HG03039 (cell line): Measurements from ENCODE around the gene ACACB.

ENCODE experiments used
- ATAC-seq: cut with Tn5 transposase; IDR thresholded peaks from one replicate; pipeline ENCODE4 v1.9.1; 2021; ENCODE audit warnings: mild to moderate bottlenecking, moderate library complexity; ENCODE audit not compliant: unreplicated experiment

The ACACB gene

DNA sequence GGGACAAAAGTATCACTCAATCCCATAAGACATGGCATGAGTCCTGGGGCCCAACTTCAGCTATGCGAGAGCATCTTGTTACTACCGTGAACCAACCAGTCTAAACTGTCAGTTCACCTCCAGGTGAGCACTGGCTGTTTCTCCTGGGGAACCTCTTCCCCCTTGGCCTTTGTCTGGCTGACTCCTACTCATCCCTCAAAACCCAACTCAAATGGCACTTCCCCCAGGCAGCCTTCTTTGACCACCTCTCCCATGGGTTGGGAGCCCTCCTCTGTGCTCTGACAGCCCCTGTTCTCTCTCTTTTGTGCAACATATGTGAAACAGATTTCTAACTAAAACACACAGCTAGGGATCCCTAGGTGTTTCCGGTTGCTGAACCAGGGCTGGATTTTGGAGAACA, 155.0 kb downstream of the ACACB start:
- ATAC-seq: no peak

GRCh38 chr12:109273354-109273753, 157.0 kb downstream of the ACACB start:
- ATAC-seq: no peak

GRCh38 chr12:109274381-109274780, 158.0 kb downstream of the ACACB start:
- ATAC-seq: no peak

DNA sequence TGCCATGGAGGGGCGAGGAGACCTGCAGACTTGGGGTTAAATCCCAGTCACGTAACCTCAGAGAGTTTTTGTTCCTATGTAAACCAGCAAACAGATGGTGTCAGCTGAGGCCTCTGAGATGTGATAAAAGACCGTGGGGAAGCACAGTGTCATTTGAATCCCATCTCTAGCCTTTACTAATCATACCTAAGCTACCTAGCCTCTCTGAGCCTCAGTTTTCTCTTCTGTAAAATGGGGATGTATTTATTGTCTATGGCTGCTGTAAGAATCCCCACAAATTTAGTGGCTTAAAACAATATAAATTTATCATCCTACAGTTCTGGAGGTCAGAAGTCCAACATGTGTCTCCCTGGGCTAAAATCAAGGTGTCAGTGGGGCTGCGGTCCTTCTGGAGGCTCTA, 158.8 kb downstream of the ACACB start:
- no peak for ATAC-seq

DNA sequence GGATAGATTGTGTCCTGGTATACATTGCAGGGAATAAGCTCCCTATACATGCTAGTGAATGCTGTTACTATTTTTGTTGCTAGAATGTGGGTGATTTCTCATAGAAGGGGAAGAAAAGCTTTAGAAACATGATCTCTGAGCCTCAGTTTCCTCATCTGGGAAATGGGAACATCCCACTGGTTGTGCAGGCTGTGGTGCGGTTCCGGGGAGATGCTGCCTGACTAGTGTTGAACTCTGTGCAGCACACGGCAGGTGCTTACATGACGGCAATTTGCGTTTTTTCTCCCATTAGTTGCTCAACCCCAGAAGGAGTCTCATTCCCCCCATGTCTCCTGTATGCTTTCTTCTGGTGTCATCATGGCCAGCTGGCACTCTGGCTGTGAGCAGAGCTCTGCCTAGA, 159.8 kb downstream of the ACACB start:
- no peak for ATAC-seq

GRCh38 chr12:109277255-109277898, 161.0 kb downstream of the ACACB start:
- no peak for ATAC-seq

- ATAC-seq: no peak
These were observed 161.7 kb downstream of the ACACB start for GRCh38 chr12:109277899-109278762.

DNA sequence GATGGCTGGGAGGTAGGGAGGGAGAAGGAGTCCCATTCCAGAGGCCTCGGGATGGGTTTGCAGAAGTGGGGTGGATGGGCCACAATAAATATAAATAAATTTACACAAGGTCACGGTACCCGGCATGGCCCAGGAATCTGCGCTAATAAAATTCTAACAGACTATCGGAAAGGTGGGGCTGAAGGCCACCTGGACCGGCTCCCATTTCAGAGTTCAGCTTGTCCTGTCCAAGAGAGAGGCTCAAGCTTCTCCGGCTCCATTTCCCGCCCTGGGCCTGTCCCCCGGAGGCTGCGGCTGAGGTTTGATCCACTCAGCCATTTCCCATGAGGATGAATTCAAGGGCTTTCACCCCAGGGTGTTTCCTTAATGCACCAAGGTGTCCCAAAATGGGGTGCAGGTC, 162.5 kb downstream of the ACACB start:
- no peak for ATAC-seq

GRCh38 chr12:109279525-109279924, 163.1 kb downstream of the ACACB start:
- no peak for ATAC-seq

GRCh38 chr12:109281452-109281851, 165.1 kb downstream of the ACACB start:
- ATAC-seq: no peak

GRCh38 chr12:109284392-109284791, 168.0 kb downstream of the ACACB start:
- ATAC-seq: no peak

DNA sequence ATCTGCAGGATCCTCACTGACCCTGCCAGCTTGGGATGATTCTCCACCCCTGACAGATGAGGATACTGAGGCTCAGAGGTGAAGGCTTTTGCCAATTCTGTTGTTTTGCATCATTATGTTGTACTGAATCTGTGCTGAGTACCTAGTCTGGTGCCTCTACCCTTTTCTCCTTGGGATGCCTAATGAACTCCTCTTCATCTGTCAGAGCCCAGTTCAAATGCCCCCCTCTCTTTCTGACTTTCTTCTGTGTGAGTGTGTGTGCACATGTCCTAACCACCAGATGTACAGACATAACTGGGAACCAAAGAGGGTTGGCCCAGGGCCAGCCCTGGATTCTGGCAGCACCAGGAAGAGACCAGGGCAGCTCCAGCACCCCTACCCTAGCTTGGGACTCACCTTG, 169.9 kb downstream of the ACACB start:
- no peak for ATAC-seq

- ATAC-seq: no peak
These were observed 170.3 kb downstream of the ACACB start for GRCh38 chr12:109286652-109287051.

- no peak for ATAC-seq
These were observed 170.8 kb downstream of the ACACB start for GRCh38 chr12:109287181-109287580.

GRCh38 chr12:109287811-109288469, 171.6 kb downstream of the ACACB start:
- no peak for ATAC-seq

DNA sequence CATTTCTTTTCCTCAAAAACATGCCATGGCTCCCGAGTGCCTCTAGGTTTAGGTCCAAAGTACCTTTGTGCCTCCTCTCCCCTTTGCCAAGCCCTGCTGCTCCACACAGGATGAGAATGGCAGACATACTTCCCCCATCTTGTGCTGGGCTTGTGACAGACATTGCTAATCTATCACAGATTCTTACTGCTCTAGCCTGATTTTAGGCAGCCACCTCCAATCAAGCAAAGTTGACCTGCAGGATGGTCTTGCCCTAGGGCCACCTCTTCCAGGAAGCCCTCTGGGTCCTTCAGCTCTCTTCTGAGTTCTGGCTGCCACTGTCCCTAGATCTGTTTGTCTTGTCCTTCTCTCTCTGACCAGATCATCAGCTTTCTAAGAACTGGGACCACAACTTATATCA, 172.2 kb downstream of the ACACB start:
- ATAC-seq: no peak

DNA sequence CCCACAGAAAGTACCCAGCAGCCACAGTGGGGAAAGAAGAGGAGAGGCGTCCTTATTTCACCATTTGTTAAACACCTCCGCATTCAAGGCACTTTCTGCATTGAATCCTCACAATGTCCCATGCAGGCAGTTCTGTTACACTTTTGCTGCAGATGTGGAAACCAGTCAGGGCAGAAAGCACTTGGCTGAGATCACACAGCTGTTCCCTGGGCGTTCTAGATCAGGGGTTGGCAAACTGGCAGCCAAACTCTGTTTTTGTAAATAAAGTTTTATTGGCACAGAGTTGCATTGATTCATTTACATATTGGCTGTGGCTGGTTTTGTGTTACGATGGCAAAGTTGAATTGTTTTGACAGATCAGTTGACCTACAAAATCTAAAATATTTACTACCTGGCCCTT, 172.6 kb downstream of the ACACB start:
- ATAC-seq: no peak

- ATAC-seq: no peak
These were observed 173.2 kb downstream of the ACACB start for GRCh38 chr12:109289551-109289950.

DNA sequence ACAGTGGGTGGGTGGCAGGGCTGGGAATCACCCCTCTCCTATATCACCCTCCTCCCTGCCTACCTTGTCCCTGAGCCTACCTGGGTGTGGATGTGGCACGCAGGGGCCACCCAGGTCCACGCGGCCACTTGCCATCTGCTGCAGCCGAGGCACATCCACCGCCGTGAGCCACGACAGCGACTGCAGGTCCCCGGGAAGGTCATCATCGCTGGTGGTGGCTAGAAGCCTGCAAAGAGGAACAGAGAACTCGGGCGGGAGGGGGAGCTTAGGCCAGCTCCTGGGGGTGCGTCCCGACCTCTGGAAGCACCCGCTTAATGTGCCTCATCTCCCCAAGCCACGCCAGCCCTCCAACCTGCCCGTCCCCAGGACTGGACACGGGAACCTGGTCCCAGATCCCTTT, 173.7 kb downstream of the ACACB start:
- no peak for ATAC-seq

DNA sequence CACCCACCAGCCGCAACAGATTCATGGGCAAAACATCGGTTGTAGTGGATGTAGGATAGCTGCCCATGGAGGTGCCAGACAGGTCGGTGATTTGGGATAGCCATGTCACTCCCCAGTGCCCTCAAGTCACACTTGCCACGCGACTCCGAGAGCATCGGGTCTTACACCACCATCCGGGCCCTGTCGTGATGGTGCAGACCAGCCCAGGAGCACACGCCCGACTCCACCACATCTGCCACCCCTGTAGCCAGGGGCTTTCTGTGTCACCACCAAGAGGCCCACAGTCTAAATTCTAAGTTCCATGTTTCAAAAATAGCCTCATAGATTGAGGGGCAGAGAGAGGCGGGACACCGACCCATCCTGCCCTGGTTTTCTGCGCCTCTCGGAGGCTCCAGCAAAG, 174.7 kb downstream of the ACACB start:
- ATAC-seq: no peak

- no peak for ATAC-seq
These were observed 175.3 kb downstream of the ACACB start for GRCh38 chr12:109291521-109292341.
